ENCODE data around the gene RNF20. TPM values are rescaled to one million over a fixed set of nuclear protein-coding genes. Genes with fewer than 3 reads are reported as not detected.

The RNF20 gene
- total and polyA plus RNA-seq, 10 of the 15 experiments (the other 5 are each of a cell fraction or from before 2014, with no cell fraction given): 7.5 to 38.9 (median 26.7) TPM

DNA sequence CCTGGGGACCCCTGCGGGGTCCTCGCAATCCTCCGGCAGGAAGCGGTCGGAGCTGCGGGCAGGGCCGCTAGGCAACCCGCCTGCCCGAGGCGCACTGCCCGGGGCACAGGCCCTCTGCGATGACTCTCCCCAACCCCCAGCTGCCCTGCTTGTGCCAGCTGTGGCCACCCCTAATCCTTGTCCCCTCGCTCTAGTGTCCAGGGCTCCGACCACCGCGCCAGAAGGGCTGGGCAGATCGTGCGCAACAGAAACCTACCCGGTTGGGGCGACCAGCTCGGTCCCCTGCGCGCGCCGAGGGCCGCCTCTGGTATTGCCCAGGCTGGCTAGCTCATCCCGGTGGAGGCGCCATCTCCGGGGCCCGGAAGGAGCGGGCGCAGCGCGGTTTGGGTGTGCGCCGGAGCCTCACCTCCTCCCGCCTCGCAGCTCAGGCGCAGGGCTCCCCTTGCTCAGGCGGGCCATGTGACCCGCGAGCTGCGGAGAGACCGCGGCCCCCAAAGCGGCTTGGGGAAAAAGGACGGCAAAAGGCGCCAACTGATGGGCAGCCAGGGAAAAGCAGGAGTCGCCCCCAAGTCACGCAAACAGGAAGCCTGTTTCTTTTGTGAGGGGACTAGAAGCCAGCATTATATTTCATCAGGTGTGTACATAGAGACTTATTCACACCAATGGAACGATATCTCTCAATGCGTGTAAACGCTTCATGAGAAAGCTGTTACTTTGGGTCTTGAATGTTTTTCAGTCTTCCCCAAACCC is 46.8 kb upstream of the RNF20 start:
- RAD21 ChIA-PET (ENCODE audit: unreplicated experiment): no interaction called here
- FAIRE-seq (no peak), DNase-seq (ENCODE audit: low read depth, low spot score) (no peak), ATAC-seq (no peak)
- no peak overlapping the region for H3K9ac ChIP-seq (ENCODE audit: control insufficient read depth, insufficient read depth, low read length)
- no peaks in the 10 kb centered on the region for H3K9me3 ChIP-seq (replicated peaks; ENCODE audit: control insufficient read depth, insufficient read depth, low read length)
- WGBS (ENCODE audit: insufficient coverage, insufficient replicate concordance, low lambda C conversion rate, missing lambda C conversion rate): 25% methylated on average over 50 of the region's 53 CpGs
- no peak overlapping the region for H3K27ac ChIP-seq (ENCODE audit: control insufficient read depth, insufficient read depth)
- no peak for TF ChIP-seq TCF12 (IDR thresholded peaks at IDR 0.05; ENCODE audit: low read depth, low read length)
- TF ChIP-seq ZZZ3 (IDR thresholded peaks at IDR 0.05; ENCODE audit: control insufficient read depth, insufficient read length, low read depth): no peak
- no peak for TF ChIP-seq RB1 (IDR thresholded peaks at IDR 0.05; ENCODE audit: borderline replicate concordance)
- TF ChIP-seq HDAC6 (IDR thresholded peaks at IDR 0.05; ENCODE audit: unreplicated experiment): no peak
- no peak for TF ChIP-seq MEF2B (IDR thresholded peaks at IDR 0.05; ENCODE audit: partially characterized antibody, poor library complexity, severe bottlenecking)
- no peak for TF ChIP-seq ZBED1 (IDR thresholded peaks at IDR 0.05; ENCODE audit: borderline replicate concordance)
- TF ChIP-seq, protein P1, sequence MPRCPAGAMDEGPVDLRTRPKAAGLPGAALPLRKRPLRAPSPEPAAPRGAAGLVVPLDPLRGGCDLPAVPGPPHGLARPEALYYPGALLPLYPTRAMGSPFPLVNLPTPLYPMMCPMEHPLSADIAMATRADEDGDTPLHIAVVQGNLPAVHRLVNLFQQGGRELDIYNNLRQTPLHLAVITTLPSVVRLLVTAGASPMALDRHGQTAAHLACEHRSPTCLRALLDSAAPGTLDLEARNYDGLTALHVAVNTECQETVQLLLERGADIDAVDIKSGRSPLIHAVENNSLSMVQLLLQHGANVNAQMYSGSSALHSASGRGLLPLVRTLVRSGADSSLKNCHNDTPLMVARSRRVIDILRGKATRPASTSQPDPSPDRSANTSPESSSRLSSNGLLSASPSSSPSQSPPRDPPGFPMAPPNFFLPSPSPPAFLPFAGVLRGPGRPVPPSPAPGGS (IDR thresholded peaks at IDR 0.05; ENCODE audit: borderline replicate concordance, insufficient read depth, low read depth, low read length, poor library complexity, severe bottlenecking): no peak
- no peak for TF ChIP-seq KDM1A (IDR thresholded peaks at IDR 0.05; ENCODE audit: borderline replicate concordance)
- TF ChIP-seq ZNF384 (IDR thresholded peaks at IDR 0.05; ENCODE audit: borderline replicate concordance, low read depth, low read length): no peak
- TF ChIP-seq, protein P2, sequence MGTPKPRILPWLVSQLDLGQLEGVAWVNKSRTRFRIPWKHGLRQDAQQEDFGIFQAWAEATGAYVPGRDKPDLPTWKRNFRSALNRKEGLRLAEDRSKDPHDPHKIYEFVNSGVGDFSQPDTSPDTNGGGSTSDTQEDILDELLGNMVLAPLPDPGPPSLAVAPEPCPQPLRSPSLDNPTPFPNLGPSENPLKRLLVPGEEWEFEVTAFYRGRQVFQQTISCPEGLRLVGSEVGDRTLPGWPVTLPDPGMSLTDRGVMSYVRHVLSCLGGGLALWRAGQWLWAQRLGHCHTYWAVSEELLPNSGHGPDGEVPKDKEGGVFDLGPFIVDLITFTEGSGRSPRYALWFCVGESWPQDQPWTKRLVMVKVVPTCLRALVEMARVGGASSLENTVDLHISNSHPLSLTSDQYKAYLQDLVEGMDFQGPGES (IDR thresholded peaks at IDR 0.05): no peak
- no peak overlapping the region for H2AFZ ChIP-seq (ENCODE audit: control insufficient read depth, low read depth, low read length)
- H3K4me1 ChIP-seq (ENCODE audit: control insufficient read depth, insufficient read depth, low read length): no peaks in the 10 kb centered on the region
- no peak overlapping the region for H3K4me2 ChIP-seq (ENCODE audit: control insufficient read depth, insufficient read depth)
- in situ Hi-C loops (cut with MboI) (no loop called here), intact Hi-C loops (cut with micrococcal nuclease; ENCODE audit: unreplicated experiment) (no loop called here)
- POLR2A ChIA-PET: no interaction called here
- CTCF ChIA-PET: no interaction called here
- no peak overlapping the region for H3K4me3 ChIP-seq
- H4K20me1 ChIP-seq (ENCODE audit: control insufficient read depth, insufficient read depth): no peaks in the 10 kb centered on the region
- H3K27me3 ChIP-seq (replicated peaks in 1 of 2; ENCODE audit: control insufficient read depth in 2 of 2, insufficient read depth in 2 of 2, low read length in 1 of 2): peaks cover 0 to 6% of the 10 kb centered on the region in 2 experiments; a peak in 2 of 4 replicates
- no peaks in the 10 kb centered on the region for H3K79me2 ChIP-seq (ENCODE audit: control insufficient read depth, insufficient read depth, low read length)
- H3K36me3 ChIP-seq (ENCODE audit: control insufficient read depth in 2 of 2, insufficient read depth in 2 of 2, low read length in 1 of 2): no peaks in the 10 kb centered on the region
- no TSS peak for BruUV-seq (replicated peaks)
- SMC1A ChIA-PET (ENCODE audit: uncharacterized antibody, unreplicated experiment): no interaction called here

Measured in GM12878 (cell line).